ENCODE data around the gene OR4D11.
"Not testable (repeated sequence)": the region's sequence is repeated elsewhere in the genome, so short reads cannot be mapped to it uniquely, and the experiment has no call there.

The OR4D11 gene

DNA sequence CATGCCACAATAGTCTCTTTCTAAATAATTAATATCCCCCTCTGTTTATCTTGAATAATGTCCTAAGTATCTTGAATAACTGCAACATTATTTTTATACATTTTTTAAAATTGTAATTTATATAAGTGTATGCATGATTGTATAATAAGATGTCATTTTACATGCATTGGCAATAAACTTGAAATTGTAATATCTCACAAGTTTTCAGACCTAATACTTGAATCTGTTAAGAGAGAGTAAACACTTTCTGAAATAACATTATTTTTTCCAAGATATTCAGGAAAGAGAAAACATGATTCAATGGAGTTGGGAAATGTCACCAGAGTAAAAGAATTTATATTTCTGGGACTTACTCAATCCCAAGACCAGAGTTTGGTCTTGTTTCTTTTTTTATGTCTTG lies at the start of gene OR4D11:
TSS of gene OR4D11 (plus strand) at position 301 of the 400 bp plus-strand sequence. CDS start at position 301, 0 bp downstream.
- no peak for DNase-seq (ENCODE audit: low read depth in 2 of 2)

DNA sequence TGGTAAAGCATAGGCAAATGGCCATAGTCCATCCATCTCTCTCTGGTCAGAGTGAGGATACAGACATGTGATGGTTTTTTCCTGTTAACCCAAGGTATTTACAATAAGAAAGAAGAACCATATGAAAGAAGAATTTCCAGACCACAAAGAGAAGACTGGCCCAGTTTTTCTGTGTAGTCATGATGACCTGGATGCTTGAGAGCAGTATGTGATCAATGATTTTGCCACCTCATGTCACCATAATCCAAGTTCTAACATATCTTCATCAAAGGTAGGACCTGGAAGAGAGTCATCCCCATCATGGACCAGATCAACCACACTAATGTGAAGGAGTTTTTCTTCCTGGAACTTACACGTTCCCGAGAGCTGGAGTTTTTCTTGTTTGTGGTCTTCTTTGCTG lies 46.7 kb upstream of the OR4D11 start, which contains the start of gene OR4D6:
TSS of gene OR4D6 (plus strand) at position 301 of the 400 bp plus-strand sequence. CDS start at position 301, 0 bp downstream.
- no peak for DNase-seq (ENCODE audit: low read depth in 2 of 2)

DNA sequence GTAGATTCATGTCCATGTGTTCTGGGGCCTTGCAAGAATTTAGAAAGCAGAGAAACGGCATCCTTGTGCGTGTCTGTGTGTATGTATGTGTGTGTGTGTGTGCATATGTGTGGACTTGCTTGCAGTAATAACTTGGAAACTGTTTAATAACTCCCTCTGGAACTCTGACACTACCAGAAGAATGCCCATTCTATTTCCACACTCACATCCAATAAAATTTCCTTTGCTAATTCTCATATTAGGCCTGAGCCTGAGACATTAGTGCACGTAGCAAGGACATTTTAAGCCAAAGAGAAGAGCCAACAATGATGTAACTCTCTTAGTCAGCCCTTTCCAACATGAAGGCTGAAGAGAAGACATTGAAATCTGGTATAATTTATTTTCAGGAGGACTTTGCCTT lies 43.5 kb upstream of the OR4D11 start:
- no peak for DNase-seq (ENCODE audit: low read depth in 2 of 2)

DNA sequence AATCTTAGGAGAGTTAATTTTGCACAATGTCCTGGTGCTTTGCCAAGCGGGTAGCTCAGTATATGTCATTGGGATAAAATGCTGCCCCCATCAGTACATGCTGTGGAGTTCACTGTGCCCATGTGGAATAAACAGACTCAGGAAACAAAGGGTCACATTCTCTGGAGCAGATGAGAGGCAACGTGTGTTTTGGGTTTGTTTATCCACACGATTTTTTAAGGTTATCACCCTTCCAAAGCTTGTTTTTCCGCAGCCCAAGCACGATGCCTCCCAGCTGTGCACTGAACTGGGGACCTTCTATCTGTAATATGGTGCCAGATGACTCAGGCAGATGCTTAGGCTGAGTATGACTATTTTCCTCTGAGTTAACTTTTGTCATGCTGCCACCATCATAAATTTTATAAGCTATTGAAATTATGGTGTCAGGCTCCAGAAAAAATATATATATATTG lies 40.2 kb upstream of the OR4D11 start:
- DNase-seq (ENCODE audit: low read depth in 2 of 2) = no peak

DNA sequence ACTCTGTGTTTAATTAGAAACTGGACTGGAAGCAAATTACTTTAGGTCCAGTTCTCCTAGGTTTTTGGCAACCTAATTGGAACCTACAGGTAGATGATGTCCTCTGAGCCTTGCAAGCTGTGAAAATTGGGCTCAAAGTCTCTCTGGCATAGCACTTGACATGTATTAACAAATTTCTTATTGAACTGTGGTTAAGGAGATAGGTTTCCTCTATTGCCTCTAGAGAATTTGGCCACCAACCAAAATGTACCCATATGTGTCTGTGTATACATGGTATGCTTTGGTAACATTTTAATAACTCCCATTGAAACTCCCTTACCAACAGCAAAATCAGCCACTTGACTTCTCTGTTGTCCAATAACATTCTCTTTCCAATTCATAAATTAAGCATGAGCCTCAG lies 30.4 kb upstream of the OR4D11 start, which contains the start of gene OR4D10:
TSS of gene OR4D10 (plus strand) at position 301 of the 400 bp plus-strand sequence. CDS start 4,115 bp downstream, outside the sequence.
- DNase-seq (ENCODE audit: low read depth in 2 of 2) = no peak

DNA sequence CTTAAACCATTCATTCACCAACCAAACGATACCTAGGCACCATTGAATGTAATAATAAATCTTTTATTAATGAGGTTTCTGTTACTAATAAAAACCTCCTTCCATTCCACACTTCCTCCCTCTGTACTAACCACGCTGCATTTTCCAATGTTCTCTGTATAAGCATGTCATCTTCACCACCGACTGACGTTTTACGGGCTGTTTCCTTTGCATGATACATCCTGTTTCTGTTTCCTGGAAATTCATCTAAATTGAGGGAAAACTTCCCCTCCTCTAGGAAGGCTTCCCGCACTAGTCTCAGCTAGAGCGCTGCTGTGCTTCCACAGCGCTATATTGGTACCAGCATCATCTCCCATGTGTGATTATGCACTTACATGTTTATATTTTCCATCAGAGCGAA lies 28.2 kb upstream of the OR4D11 start:
- DNase-seq (ENCODE audit: low read depth in 2 of 2) = no peak

DNA sequence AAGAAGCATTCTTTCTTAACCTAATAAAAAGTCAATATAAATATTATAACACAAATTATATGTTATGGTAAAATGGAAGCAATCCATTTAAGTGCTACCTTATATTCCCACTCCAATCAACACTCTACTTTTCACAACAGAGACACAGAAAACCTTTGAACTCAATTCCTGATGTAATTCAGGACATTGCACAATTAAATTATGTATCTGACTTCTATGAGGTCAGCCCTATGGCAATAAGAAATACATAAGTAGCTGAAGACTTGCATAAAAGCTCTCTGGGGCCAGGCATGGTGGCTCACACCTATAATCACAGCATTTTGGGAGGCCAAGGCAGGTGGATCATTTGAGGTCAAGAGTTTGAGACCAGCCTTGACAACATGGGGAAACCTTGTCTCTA lies 23.5 kb upstream of the OR4D11 start:
- DNase-seq (ENCODE audit: low read depth in 2 of 2) = no peak

DNA sequence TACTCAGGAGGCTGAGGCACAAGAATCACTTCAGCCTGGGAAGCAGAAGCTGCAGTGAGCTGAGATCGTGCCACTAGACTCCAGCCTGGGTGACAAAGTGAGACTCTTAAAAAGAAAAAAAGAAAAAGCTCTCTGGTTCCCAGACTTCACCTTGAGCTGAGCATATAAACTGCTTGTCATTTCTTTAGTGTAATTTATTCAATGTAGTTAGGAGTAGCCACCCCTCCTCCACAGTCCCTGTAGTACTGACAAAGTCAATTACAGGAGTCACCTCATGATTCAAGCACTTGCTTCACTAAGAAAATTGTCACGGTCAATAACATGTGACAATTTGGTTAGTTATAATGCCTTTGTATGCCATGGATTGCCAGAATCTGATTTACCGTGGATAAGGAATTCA lies 23.0 kb upstream of the OR4D11 start:
- no peak for DNase-seq (ENCODE audit: low read depth in 2 of 2)

DNA sequence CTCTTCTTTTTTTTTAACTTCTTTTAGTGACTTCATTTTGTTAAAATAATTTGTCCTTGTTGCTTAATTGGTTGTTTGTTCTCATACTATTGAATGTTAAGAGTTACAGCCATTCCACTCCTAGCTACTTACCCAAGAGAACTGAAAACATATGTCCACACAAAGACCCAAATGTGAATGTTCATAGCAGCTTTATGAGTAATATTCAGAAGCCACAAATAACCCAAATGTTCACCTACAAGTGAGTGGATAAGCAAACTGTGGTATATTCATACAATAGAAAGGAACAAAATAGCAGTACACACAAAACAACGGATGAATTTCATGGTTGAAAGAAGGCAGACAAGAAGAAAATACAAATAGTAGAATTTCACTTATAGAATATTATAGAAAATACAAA lies 1.4 kb upstream of the OR4D11 start:
- DNase-seq (ENCODE audit: low read depth in 2 of 2) = no peak

DNA sequence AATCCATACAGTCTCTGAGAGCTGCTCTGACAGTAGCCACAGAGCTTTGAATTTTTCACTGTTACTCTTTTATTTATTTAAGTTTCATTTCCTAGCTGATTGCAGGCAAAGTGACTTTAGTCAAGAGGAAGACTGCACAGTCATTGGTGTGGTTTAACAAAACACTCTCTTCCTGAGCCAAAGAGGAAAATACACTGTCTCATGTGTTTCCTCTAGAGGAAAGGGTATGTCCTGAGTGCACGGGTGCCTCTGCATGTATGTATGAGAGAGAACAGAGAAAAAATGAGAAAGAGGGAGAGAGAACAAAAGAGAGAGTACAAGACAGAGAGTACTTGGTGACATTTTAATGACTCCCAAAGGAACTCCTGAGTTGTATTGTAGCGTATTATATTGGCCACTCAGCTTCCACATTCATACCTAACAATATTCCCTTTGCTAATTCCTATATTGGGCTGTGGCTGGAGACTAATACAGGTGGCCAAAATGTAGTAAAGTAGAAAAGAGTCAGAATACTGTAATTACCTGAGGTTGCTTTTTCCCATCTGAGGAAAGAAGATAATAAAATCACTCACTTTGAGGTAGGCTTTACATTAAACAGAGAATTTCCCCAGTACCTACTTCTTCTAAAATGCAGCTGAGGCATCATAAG lies 7.7 kb downstream of the OR4D11 start, which contains the start of gene OR4D9:
TSS of gene OR4D9 (plus strand) at position 599 of the 649 bp plus-strand sequence. CDS start 3,374 bp downstream, outside the sequence.
- no peak for DNase-seq (ENCODE audit: low read depth in 2 of 2)

DNA sequence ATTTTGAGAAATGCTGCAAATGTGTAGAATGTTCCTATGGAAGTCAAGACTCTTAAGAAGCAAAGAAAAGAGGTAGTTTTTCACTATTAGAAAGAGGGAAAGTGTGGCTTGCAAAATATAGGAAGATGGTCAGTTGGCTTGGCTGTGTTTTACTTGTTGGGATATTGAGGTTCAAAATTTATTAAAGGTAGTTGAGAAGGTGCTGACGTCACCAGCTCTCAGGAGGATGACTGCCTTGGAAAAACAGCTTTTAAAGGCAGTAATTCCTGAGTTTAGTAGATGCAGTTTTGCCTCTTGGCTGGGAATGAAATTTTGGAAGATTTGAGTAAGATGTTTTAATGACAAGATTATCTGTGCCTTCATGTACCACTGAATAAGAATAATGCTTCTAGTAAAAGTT lies 8.3 kb downstream of the OR4D11 start:
- no peak for DNase-seq (ENCODE audit: low read depth in 2 of 2)

DNA sequence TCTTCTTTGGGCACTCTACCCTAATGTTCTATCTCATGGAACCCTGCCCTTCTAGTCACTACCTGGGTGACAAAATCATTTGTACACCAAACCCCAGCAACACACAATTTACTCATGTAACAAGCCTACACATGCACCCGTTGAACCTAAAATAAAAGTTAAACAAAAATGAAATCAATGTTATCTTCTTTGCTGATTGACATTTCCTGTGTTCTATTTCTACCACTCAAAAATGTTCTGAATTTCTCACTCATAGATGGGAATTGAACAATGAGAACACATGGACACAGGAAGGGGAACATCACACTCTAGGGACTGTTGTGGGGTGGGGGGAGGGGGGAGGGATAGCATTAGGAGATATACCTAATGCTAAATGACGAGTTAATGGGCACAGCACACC lies 16.8 kb downstream of the OR4D11 start:
- DNase-seq (ENCODE audit: low read depth in 2 of 2) = not testable (repeated sequence)

DNA sequence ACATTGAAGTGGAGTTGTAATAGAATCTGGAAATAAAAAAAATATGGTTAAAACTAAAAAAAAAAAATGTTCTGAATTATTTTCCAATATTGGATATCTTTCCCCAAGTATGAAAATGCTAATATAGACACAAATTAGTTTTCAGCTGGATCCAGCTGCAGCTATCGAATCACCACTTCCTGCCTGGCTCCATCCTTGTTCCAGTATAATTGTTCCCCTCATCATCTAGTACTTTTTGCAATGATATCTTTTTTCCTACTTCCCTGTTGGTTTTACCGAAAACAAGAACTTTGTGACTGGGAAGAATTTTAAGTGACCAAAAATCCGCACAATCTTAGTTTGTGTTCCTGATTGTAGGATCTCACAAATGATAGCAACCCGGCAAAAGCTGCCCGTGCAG lies 17.4 kb downstream of the OR4D11 start:
- DNase-seq (ENCODE audit: low read depth in 2 of 2) = no peak

DNA sequence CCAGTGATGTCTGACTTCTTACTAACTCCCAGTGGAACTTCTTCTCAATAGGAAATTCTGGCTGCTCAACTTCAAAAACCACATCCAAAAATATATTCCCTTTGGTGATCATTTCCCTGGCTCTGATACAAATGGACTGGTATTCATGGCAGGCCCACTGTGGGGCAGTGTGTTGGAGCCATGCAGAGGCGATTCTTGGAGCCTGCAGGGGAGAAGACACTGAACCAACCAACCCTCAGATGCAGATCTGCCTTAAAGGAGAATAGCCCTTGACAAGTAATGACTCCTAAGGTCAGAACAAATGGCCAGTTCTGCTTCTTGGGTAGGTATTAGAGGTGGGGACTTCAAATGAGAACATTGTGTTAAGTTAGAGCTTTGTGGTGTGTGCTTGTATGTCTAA lies 20.2 kb downstream of the OR4D11 start:
- no peak for DNase-seq (ENCODE audit: low read depth in 2 of 2)

DNA sequence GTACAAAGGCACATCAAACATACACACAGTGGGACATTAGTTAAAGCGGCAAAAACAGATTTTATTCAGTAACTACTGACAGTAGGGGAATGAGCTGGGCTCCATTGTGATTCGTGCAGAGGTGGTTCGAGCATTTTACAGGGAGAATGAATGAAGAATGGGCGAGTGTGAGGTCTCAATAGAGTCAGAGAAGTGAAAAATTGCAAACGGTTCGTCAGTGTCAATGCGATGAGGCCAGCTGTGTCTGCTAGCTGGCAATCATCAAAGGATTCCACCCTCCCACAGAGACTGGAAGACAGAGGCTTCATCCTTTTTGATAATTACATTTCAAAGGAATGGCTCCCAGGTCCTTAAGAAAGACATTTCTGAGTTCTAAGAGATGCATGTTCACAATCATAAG lies 25.3 kb downstream of the OR4D11 start:
- no peak for DNase-seq (ENCODE audit: low read depth in 2 of 2)

DNA sequence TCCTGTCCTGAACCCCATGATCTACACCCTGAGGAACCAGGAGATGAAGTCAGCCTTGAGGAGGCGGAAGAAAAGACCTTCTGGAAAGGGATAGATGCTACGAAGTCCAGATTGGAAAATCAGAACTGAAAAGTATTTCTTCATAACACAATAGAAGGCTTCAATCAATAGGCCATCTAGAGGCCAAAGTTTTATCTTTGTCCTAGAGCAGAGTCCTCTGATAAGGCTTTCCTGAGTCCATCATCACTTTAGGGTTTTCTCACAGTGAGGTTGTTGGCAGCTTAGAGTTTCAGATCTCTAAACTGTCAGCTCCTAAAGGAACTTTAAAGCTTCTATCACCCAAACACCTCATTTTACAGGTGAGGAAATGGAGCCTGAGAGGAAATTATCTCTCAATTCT lies 29.2 kb downstream of the OR4D11 start:
- no peak for DNase-seq (ENCODE audit: low read depth in 2 of 2)

DNA sequence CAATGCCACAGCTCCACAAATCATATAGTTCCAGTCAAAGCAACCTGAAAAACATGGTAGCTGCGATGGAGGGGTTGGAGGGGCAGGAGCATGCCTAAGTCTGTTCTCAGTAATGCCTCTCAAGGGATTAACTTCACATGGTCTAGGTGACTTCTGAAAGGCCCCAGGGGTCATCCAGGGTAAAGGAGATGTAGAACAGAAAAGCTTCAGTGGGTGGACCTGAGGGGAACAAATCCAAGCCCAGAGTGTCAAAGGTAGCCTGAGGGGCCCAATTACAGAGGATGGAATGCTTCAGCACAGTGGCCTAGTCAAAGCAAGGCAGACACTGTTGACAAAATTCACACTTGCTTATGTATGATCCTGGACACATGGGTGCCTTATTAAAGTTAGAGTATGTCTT lies 31.3 kb downstream of the OR4D11 start:
- DNase-seq (ENCODE audit: low read depth in 2 of 2) = no peak

DNA sequence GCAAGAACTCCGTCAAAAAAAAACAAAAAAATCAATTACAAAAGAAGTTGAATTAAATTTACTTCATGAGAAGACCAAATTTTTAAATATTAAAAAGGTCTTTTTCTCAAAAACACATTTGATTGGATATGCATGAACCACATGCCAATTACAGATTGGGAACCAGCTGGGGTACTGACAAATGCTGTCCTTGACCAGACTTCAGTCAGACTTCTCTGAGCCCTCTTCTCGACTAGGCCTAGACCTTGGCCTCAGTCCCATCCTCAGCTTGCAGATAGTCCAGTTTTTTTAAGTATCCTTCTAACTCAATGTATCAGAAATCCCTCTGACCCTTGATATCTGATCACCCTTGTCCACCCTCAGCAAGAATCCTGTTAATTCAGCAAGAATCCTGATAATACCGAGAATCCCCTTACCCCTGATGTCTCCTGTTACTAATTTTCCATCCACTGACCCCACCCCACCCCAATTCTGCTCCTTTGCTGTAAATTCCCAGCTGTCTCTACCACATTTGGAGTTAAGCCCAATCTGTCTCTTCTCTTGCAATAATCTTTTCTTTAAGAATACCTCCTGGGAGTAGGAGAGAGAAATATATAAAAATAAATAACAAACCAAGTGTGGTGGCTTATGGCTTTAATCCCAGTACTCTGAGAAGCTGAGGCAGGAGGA lies 38.9 kb downstream of the OR4D11 start:
- DNase-seq (ENCODE audit: low read depth in 2 of 2) = no peak

DNA sequence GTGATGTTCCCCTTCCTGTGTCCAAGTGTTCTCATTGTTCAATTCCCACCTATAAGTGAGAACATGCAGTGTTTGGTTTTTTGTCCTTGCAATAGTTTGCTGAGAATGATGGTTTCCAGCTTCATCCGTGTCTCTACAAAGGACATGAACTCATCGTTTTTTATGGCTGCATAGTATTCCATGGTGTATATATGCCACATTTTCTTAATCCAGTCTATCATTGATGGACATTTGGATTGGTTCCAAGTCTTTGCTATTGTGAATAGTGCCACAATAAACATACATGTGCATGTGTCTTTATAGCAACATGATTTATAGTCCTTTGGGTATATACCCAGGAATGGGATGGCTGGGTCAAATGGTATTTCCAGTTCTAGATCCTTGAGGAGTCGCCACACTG lies 40.3 kb downstream of the OR4D11 start:
- DNase-seq (ENCODE audit: low read depth in 2 of 2) = not testable (repeated sequence)

DNA sequence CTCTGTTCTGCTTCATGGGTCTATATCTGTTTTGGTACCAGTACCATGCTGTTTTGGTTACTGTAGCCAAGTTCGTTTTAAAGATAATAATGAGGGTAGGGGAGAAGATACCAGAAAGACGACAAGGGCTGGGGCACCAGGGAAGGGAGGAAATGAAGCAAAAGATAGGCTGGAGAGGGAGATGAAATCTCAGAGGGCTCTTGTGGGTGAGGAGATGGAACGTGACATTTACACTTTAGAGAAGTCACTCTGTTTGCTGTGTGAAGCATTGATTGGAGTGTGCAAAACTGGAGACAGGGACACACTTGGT lies 41.4 kb downstream of the OR4D11 start:
- DNase-seq (ENCODE audit: low read depth in 2 of 2) = no peak

DNA sequence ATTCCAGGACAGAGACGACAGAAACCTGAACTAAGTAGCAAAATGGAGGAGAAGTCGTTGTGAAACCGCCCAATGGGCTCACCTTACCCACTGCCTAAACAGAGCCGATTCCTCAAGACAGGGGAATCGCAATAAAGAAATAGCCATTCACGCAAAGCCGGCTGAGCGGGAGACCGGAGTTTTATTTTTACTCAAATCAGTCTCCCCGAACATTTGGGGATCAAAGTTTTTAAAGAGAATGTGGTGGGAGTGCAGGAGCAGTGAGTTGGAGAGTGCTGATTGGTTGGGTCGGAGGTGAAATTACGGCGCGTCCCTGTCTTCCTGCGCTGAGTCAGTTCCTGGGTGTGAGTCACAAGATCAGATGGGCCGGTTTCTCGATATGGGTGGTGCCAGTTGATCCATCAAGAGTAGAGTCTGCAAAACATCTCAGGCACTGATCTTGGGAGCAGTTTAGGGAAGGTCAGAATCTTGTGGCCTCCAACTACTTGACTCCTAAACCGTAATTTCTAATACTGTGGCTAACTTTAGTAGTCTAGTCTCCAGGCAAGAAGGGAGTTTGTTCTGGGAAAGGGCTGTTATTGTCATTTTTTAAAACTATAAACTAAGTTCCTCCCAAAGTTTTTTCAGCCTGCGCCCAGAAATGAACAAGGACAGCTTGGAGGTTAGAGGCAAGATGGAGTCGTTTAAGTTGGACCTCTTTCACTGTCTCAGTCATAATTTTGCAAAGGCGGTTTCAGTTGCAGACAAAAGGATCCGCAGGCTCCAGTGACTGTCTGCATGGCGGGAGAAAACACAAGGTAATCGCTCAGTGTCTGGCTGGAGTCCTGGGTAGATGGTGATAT lies 42.0 kb downstream of the OR4D11 start:
- DNase-seq (ENCODE audit: low read depth in 2 of 2) = no peak

DNA sequence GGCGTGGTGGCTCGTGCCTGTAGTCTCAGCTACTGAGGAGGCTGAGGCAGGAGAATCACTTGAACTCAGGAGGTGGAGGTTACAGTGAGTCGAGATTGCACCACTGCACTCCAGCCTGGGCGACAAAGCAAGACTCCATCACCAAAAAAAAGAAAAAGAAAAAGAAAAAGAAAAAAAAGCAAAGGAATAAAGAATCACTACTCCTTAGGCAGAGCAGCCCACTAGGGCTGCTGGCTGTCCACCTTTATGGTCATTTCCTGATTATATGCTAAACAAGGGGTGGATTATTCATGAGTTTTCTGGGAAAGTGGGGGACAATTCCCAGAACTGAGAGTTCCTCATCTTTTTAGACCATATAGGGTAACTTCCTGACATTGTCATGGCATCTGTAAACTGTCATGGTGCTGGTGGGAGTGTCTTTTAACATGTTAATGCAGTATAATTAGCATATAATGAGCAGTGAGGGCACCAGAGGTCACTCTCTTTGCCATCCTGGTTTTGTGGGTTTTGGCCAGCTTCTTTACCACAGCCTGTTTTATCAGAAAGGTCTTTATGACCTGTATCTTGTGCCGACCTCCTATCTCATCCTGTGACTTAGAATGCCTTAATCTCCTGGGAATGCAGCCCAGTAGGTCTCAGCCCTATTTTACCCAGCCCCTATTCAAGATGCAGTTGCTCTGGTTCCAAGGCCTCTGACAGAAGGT lies 44.4 kb downstream of the OR4D11 start:
- not testable (repeated sequence) for DNase-seq (ENCODE audit: low read depth in 2 of 2)

Data from activated CD8-positive, alpha-beta memory T cell treated with anti-CD3 and anti-CD28 coated beads for 4 hours (primary cell).